Activated CD4-positive, alpha-beta T cell treated with anti-CD3 and anti-CD28 coated beads, Interleukin-2, Interleukin-4, amounts not matched to agents 100 ng/mL and 50 ng/mL, durations not matched to agents 16 hours and 8 hours (primary cell): ENCODE results near the gene MYOF.
A peak's percentile ranks its signal among the peaks of the same experiment; 100 is the strongest.
"Not testable (repeated sequence)": the region's sequence is repeated elsewhere in the genome, so short reads cannot be mapped to it uniquely, and the experiment has no call there.

Source experiments
- DNase-seq: peaks from one replicate; pipeline ENCODE4 v3.0.0-alpha.2; 2020; ENCODE audit warnings: low spot score

The MYOF gene

GRCh38 chr10:93457511-93457910, 24.6 kb downstream of the MYOF start:
- no peak for DNase-seq

- no peak for DNase-seq
These were observed 25.7 kb downstream of the MYOF start for GRCh38 chr10:93456480-93456879.

- DNase-seq: no peak
These were observed 27.4 kb downstream of the MYOF start for GRCh38 chr10:93454736-93455135.

- DNase-seq: no peak
These were observed 28.0 kb downstream of the MYOF start for GRCh38 chr10:93454146-93454545.

GRCh38 chr10:93452143-93452542, 30.0 kb downstream of the MYOF start:
- DNase-seq: peak; percentile 44

- DNase-seq: no peak
These were observed 30.7 kb downstream of the MYOF start for GRCh38 chr10:93451244-93451947.

GRCh38 chr10:93447970-93448369, 34.2 kb downstream of the MYOF start:
- DNase-seq: no peak

GRCh38 chr10:93447019-93447418, 35.1 kb downstream of the MYOF start:
- no peak for DNase-seq

- DNase-seq: no peak
These were observed 36.0 kb downstream of the MYOF start for GRCh38 chr10:93445978-93446720.

GRCh38 chr10:93445097-93445960, 36.8 kb downstream of the MYOF start:
- no peak for DNase-seq

GRCh38 chr10:93443481-93443880, 38.7 kb downstream of the MYOF start:
- DNase-seq: no peak

GRCh38 chr10:93442721-93443120, 39.4 kb downstream of the MYOF start:
- not testable (repeated sequence) for DNase-seq

GRCh38 chr10:93440591-93441091, 41.5 kb downstream of the MYOF start:
- no peak for DNase-seq

GRCh38 chr10:93438613-93439253, 43.4 kb downstream of the MYOF start:
- no peak for DNase-seq

GRCh38 chr10:93437946-93438612, 44.1 kb downstream of the MYOF start:
- no peak for DNase-seq

GRCh38 chr10:93437086-93437945, 44.8 kb downstream of the MYOF start:
- no peak for DNase-seq

GRCh38 chr10:93436591-93437085, 45.5 kb downstream of the MYOF start:
- no peak for DNase-seq

- no peak for DNase-seq
These were observed 46.3 kb downstream of the MYOF start for GRCh38 chr10:93435621-93436397.

- DNase-seq: no peak
These were observed 47.1 kb downstream of the MYOF start for GRCh38 chr10:93434991-93435491.
